GOT3 (cell line): ENCODE results near the gene LETM1.
"Not testable (repeated sequence)": the region's sequence is repeated elsewhere in the genome, so short reads cannot be mapped to it uniquely, and the experiment has no call there.

Experiments
- DNase-seq: peaks from one replicate; lab custom pipeline; 2025; ENCODE audit warnings: mixed read lengths; lab: John Stamatoyannopoulos, UW

LETM1 gene

GRCh38 chr4:1851575-1852410, 4.2 kb downstream of the LETM1 start:
- DNase-seq, result no peak

- no peak for DNase-seq
Observed at GRCh38 chr4:1851160-1851559, 4.8 kb downstream of the LETM1 start.

GRCh38 chr4:1850276-1850675, 5.7 kb downstream of the LETM1 start:
- DNase-seq, result no peak

DNA sequence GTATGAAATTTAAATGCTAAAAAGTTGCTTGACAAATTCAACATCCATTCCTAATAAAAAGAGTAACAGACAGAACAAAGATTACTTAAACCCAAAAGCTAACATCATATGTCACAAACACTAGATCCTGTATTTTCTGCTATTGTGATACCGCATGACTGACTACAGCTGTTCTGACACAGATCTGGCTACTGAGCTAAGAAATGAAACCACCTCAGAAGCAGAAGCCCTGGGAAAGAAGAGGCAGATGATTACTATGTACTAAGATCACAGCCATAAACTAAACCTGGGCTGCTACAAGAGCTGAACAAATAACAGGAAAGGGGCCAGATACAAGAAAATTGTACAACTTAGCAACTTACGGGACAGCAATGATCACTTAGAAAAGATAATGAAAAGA, 9.4 kb downstream of the LETM1 start:
- DNase-seq, result no peak

- not testable (repeated sequence) for DNase-seq
Observed at GRCh38 chr4:1844618-1845017, 11.3 kb downstream of the LETM1 start.

DNA sequence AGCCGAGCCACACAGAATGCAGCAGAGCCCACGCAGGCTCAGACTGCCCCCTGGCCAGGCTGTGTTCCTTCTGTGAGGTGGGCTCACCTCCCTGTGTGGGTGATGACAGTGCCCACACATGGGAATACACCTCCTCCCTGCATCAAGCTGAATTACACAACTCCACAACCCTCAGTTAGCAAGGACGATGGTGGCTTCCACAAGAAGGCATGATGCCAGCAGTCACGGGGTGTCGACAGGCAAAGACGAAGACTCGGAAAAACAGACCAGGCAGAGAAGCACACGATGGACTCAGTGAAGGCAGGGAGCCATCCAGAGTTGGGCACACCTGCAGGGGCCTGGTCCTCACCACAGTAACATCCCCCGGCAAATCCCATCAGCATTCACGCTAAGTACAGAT, 12.1 kb downstream of the LETM1 start:
- DNase-seq, result no peak

DNA sequence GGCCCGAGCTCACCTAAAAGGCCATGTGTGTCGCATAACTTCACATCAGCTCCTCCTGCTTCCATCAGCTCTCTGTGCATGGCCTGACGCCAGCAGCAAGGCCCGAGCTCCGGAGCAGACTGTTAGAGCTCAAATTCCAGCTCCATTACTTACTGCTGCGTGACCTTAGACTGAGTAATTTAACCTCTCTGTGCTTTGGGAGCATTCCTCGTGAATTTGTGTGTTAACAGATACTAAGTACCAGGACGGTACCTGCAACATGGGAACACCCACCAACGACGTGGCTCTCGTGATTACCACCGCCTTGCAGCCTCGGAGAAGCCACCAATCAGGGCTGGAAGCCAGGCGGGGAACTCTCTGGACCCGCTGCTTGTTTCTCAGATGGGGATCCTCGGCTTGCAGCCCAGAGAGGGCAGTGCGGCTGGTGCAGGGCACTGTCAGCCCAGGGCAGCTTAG, 12.9 kb downstream of the LETM1 start:
- DNase-seq, result no peak

- no peak for DNase-seq
Observed at GRCh38 chr4:1842339-1842895, 13.5 kb downstream of the LETM1 start.

- DNase-seq, result no peak
Observed at GRCh38 chr4:1841887-1842210, 14.1 kb downstream of the LETM1 start.

GRCh38 chr4:1841201-1841886, 14.6 kb downstream of the LETM1 start:
- DNase-seq, result no peak

- DNase-seq, result no peak
Observed at GRCh38 chr4:1839282-1839681, 16.7 kb downstream of the LETM1 start.

DNA sequence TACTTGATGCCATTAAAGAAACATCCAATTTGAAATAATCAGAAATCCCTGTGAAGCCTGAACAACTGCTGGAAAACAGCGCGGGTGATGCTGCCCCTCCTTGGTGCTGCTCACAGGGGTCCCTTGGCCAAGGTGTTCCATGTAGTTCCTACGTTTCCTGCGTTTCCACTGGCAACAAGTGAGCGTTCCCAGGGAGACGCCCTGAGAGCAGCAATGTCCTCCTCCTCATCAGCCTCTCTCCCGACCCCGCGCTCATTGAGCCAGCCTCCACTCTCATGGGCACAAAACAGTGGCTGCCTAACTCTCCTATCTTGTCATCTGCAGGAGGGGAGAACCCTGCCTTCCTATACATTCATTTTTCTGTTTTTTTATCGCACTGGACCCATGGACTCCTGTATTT, 18.9 kb downstream of the LETM1 start:
- no peak for DNase-seq

DNA sequence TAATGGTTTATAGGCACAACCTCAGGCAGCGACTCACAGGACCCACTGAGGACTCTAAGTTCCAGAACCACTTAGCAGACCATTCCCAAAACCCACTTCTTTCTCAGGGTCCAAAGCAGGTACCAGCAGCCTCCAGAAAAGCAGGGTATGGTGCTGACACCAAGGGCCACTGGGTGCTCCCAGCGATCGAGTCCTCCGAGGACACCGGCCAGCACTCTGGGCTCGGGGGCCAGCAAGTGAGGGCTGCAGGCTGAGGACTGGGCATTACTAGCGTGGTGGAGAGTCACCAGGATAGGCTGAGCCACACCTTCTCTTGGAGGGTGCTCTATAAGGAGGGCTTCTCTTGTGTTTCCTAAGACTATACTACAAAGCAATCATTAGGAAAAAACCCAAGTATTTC, 19.3 kb downstream of the LETM1 start:
- no peak for DNase-seq

GRCh38 chr4:1835836-1836235, 20.1 kb downstream of the LETM1 start:
- DNase-seq, result not testable (repeated sequence)

DNA sequence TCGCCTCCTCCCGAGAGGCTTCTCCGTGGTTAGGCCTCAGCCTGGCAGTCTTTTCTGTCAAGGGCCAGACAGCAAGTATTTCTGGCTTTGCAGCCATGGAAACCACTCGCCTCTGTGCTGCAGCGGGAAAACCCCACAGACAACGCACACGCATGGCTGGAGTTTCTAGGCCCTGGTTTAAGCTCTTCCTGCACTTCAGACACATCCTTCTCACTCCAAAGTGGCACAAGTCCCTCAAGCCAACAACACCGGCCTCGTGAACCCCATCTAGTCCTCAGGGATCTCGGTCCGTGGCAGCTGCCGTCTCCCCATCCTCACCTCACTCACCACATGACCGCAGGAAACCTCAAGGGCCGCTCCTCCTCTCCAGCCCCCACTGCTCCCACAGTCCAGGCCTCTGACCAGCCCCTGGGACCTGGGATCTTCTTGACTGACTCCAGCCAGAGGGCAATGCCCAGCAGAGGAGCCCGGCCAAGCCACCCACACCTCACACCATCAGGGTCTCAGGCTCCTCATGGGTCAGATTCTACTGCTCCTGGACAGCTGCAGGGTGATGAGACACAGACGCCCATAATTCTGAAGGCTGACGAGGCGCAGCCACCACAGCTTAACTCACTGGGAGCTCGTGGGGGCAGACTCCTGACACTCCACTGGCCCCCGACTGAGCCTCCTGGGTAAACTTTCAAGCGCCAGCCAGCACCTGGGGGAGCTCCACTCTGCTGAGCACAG, 21.7 kb downstream of the LETM1 start:
- no peak for DNase-seq

DNA sequence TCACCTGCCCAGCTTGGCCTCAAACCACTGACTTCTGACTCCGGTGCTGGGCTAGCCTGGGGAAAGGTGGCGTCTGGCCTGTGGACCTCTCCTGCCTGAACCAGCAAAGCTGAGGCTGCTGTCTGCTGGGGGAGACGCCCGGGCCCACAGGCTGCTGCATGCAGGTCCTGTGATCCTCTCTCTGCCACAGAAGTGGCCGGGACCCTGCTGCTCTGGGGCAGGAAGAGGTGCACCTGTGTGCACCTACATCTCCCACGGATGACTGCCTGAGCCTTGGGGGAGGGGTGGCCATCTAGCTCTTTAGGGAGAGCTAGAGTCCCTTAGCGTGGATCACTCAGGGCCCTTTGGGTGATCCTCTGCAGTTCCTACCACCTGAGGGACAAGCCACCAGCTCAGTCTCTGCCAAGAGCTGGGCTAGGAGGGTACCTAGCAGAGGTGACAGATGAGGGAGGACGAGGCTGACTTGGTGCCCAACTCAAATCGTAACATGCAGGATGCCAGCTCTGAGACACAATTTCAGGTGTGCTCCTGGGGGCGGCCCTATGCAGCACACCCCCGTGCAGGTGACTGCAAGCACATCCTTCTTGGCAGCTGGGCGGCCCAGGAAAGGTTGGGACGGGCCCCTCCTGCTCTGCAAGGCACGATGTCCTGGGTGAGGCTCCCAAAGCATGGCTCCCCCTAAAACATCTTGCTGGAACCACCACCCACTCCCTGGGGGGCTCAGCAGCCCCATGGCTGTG, 22.5 kb downstream of the LETM1 start:
- no peak for DNase-seq

DNA sequence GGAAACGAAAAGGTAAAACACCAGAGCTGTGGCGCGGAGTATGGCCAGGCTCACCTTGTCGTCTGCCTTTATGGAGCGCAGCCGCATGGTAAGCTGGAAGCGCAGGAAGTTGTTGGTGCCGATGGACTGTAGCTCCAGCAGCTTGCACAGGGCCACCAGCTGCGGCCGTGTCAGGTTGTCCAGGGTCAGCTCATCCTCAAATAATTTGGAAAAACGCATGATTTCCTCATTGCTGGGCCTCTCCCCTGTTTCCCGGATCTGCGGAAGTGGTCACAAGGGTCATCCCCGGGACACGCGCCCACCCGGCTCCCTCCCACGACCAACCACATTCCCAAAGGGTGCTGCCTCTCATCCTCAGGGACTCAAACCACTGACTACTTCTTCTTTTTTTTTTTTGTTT, 23.3 kb downstream of the LETM1 start:
- DNase-seq, result no peak

GRCh38 chr4:1831331-1831730, 24.6 kb downstream of the LETM1 start:
- DNase-seq, result no peak

DNA sequence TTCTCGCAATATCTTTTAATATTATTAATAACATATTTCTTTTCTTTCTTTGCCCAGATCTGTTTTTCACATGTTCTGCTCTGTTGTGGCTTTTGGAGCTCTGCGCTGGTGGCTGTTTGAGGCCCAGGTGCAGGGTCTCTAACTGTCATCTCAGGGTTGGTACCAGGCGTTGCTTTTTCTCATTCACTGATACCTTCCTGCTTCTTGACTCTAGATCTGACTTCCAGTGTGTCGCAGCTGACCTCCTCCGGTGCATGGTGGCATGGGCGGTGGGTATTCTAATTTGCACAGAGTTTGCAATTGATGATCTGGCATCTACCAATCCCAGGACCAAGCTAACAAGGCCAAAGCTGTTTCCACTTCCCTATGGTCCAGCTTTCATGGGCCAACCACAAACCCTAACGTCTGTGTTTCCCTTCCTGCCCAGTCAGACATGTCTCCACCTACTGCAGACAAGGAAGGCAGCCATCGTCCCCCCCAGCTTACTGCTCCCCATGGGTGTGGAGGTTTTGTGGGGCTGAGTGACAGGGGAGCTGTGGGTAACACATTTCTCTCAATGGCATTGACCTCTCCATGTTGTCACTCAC, 25.2 kb downstream of the LETM1 start:
- no peak for DNase-seq

GRCh38 chr4:1830234-1830633, 25.7 kb downstream of the LETM1 start:
- DNase-seq, result no peak

DNA sequence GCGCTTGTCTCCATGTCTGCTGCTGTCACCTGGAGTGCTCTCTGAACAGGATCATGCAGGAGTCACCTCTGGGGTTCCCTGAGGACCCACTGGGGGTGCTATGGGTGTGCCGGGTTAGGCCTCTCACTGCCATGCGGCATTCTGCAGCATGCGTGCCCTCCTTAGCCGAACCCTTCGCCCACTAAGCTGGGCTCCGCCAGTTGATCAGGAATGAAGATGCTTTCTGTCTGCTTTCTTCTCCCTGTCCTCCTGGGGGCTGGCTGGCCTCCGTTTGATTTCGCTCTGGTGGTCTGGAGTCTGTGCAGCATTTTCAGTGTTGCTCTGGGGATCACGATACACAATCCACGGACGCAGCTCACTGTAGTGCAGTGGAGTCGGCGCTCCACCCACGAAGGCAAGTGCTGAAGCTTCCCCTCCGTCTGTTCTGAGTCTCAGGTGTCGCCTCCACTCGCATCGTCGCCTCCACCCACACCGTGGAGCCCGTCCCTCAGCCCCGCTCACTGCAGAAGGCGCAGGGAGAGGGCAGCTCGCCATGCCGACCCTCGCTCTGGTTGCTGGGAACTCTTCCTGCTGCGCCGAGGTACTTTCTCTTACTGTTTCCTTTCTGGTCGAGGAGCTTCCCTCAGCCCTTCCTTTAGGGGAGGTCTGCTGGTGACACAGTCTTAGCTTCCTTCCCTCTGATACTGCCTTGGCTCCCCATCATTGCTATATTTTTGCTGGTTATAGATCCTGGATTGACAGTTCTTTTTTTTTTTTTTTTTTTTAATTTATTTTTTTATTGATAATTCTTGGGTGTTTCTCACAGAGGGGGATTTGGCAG, 29.2 kb downstream of the LETM1 start:
- no peak for DNase-seq
